Measurements from ENCODE around the gene LCN15.

DNA sequence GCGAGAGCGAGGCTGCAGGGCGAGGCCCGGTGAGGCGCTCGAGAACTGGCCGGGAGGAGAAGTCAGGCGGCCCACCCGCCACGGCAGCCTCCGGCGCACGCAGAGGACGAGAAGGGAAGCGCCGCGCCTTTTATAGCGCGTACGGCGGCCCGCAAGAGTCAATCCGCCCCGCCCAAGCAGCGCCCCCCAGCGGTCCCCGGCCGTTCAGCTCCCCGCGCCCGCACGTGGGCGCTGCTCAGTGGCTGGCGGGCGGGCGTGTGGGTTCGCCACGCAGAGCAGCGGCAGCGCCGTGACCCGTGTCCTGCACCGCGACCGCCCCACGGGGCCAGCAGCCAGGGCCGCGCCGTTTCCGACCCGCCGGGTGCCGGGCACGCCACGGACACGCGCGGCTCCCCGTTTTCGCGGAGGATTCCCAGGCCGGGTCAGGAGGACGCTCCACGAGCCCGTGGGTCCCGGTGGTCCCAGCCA lies 36.2 kb downstream of the LCN15 start:
- TF ChIP-seq, protein P1, sequence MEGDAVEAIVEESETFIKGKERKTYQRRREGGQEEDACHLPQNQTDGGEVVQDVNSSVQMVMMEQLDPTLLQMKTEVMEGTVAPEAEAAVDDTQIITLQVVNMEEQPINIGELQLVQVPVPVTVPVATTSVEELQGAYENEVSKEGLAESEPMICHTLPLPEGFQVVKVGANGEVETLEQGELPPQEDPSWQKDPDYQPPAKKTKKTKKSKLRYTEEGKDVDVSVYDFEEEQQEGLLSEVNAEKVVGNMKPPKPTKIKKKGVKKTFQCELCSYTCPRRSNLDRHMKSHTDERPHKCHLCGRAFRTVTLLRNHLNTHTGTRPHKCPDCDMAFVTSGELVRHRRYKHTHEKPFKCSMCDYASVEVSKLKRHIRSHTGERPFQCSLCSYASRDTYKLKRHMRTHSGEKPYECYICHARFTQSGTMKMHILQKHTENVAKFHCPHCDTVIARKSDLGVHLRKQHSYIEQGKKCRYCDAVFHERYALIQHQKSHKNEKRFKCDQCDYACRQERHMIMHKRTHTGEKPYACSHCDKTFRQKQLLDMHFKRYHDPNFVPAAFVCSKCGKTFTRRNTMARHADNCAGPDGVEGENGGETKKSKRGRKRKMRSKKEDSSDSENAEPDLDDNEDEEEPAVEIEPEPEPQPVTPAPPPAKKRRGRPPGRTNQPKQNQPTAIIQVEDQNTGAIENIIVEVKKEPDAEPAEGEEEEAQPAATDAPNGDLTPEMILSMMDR (IDR thresholded peaks at IDR 0.05) = peak; percentile 44 to 96 (median 78)
- TF ChIP-seq POLR2A (IDR thresholded peaks at IDR 0.05) (peak; percentile 87), POLR2AphosphoS5 (IDR thresholded peaks at IDR 0.05) (peak; percentile 98 to 99 (median 98))

Data from breast epithelium (tissue), 3 donors.